GM19463 (cell line): ENCODE measurements around the gene EPHA3.

Experiments
- ATAC-seq: cut with Tn5 transposase; IDR thresholded peaks from one replicate; pipeline ENCODE4 v1.9.1; 2021; ENCODE audit warnings: mild to moderate bottlenecking, moderate library complexity; ENCODE audit not compliant: unreplicated experiment

The EPHA3 gene

DNA sequence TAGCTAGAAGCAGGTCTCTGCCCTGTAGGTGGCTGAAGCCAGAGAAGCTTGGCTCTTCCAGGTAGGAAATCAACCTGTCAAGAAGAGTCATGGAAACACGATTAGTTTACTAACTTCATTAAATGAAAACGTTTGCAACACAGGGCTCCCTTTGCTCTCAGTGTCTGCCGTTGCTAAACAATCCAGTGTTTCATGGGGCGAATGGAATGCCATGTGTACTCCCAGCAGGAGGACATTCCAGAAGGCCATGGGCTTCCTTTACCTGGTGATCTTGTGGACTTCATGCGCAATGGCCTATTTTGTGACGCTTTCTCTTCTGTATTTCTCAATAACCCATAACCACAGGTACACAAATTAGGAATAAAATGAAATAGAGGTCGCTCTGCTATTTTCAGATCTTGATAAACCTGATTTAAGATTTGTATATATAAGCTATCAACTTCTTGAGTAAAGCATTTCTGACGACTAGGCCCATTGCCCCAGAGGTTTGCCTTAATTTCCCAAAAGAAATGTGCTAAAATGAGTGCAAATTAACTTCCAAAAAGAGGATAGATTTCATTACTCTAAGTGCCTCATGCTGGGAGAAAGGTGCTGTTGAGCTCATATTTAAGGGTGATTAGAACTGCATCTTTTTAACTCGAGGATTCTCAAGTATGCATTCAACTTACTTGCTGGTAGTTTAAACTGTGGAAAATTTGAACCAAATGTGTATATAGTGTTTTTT is 171.0 kb downstream of the EPHA3 start:
- no peak for ATAC-seq

- ATAC-seq = no peak
These were observed 172.9 kb downstream of the EPHA3 start for GRCh38 chr3:89280301-89280700.

DNA sequence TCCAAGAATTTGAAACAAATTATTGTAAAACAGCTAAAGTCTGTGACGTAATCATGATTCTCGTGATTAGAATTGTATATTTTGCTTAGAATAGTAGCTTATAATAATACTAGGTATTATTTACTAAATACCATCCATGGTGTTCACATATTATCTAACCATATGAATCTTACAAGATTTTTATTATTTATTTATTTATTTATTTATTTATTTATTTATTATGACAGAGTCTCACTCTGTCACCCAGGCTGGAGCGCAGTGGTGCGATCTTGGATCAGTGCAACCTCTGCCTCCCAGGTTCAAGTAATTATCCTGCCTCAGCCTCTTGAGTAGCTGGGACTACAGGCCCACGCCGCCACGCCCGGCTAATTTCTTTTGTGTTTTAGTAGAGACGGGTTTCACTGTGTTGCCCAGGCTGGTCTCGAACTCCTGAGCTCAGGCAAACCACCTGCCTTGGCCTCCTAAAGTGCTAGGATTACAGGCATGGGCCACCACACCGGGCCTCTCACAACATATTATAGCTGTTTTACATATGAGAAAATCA is 173.5 kb downstream of the EPHA3 start:
- no peak for ATAC-seq

- ATAC-seq = no peak
These were observed 180.6 kb downstream of the EPHA3 start for GRCh38 chr3:89287902-89288508.

GRCh38 chr3:89289574-89290190 is 182.3 kb downstream of the EPHA3 start:
- no peak for ATAC-seq

DNA sequence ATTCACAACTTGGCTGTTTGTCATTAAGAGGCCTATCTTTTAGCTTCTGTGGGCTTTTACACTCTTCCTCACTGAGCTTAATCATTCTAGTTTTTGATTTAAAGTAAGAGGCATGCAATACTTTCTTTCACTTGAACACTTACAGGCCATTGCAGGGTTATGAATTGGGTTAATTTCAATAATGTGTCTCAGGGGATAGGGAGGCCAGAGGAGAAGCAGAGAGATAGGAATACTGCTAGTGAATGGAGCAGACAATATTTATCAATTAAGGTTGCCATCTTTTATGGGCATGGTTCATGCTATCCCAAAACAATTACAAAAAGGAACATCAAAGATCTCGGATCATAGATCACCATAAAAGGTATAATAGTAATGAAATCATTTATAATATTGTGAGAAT is 189.8 kb downstream of the EPHA3 start:
- no peak for ATAC-seq

DNA sequence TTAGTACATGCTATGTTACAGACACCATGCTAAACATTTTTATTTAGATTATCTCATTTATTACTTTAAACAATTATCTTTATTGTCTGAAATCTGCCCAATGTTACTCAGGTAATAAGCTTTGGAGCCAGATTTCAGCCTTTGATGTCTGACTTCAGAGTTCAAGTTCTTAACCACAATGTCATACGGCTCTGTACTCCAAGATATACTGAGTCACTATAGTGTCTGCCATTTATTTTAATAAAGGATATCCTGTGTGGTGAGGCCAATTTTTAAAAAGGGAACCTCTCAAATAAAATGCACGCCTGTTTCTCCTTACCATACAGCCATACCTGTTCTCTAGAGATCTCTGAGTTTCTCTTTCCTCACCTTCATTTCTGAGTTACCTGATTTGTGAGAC is 193.1 kb downstream of the EPHA3 start:
- no peak for ATAC-seq

DNA sequence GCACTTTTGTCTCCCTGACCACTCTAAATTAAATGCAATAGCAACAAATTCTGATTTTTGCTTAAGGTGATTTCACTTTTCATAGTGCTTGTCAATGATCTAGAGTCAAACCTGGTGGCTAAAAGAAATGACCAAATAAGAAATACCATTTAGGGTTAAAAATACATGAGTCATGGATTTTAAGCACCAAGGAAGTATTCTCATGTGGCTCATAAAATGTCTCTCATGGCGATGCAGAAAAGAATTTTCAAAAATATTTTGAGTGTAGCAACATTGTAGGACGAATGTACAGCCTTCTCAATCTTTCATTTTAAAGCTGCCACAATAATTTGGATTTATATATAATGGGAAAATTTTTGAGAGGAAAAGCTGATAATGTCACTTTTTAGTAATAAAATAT is 193.6 kb downstream of the EPHA3 start:
- no peak for ATAC-seq

DNA sequence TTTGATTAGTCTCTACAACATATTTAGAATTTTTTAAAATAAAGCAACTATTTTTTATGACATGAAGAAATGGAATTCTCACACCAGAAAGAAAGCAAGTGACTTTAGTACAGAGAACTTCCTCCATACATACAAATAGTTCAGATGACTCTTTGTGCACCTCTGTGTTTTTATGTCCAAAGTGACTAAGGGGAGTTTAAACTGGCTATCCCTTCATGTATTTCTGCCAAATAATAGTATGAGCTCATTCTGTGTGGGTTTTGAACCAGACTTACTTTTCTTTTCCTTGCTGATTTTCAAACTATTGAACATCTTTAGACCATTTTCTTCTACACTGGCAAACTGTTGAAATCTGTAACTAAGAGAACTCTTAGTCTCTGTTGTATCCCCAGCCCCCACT is 196.3 kb downstream of the EPHA3 start:
- no peak for ATAC-seq

- ATAC-seq = no peak
These were observed 199.1 kb downstream of the EPHA3 start for GRCh38 chr3:89306540-89306939.

DNA sequence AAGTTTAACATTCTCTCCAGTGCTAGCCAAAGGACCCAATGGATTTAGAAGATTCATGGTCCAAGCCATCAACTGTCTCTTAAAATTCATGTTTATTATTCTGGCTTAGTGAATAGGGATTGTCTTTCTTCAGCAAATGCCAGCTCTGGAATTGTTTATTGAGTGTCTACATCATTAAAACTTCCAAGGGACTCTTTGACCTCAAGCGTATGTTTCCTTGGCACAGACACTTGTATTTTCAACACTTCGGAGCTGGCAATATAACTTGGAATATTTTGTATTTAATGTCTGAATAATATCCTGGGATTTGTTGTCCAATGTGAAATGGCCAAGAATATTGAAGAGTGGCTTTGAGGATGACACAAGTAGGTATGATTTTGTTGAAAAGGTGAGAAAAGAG is 204.2 kb downstream of the EPHA3 start:
- no peak for ATAC-seq

DNA sequence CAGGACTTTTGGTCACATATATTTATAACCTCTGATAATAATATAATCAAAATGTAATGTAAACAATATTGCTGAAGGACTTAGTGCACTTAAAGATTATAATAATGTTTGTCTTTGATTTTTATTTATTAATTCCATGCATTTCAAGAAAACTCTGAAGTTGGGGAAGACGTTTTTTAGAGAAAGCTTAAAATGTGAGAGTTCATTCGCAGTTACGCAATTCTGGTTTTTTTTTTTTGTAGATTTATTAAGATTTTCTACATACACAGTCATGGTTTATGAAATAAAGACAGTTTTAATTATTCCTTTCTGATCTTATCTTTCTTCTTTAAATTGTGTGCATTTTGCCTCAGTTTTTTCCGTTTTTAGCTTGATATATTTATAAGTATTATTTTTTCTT is 204.7 kb downstream of the EPHA3 start:
- ATAC-seq = no peak

DNA sequence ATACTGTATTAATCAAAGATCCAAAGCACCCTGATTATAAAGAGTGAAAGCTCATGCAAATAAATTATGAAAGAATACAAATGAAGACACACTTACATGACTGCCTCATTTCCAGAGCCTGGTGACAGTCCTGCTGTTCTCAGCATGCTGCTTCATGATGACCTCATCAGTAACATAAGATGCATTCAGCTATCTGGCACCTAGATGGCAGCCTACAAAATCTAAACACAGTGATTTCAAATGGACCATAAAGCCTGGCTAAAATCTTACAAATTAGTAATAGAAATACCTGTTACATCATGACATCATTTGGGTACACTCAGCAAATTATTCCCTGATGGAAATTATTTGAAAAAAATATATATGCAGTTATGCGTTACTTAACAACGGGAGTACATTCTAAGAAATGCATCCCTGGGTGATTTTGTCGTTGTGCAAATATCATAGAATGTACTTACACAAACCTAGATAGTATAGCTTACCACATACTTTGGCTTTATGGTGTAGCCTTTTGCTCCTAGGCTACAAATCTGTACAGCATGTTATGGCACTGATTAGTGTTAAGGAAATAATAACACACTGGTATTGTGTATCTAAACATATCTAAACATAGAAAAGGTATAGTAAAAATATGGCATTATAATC is 207.2 kb downstream of the EPHA3 start:
- ATAC-seq = no peak

DNA sequence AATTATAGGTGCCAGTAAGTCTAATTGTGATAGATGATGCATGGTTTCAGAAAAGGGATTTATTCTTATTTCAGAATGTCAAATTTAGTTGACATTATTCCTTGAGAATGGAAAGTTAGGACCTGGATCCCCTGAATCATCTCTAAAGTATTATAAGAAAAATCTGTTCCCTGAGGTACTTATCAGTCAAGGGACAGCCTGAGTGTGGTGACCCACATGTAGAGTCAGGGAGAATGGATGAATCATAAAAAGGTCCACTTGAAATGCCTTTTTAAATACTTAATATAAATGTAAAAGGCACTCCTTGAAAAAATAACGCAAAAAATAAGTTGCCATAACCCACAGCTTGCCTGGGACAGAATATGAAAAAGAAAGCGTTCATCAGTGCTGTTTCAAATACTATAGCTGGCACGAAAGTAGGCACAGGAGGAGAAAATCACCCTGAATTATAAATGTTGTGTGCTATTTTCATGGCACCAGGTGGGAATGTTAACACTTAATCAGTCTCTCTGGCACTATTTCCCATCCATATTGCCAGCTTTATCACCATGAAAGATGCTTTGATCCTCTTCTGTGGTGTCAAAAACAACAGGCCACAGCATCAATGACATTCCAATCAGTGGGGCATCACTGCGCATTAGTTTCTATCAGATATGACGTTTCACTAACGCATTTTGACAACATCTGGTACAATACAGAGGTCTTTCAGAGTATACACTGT is 208.5 kb downstream of the EPHA3 start:
- ATAC-seq = no peak

- ATAC-seq = no peak
These were observed 212.8 kb downstream of the EPHA3 start for GRCh38 chr3:89320186-89320585.

DNA sequence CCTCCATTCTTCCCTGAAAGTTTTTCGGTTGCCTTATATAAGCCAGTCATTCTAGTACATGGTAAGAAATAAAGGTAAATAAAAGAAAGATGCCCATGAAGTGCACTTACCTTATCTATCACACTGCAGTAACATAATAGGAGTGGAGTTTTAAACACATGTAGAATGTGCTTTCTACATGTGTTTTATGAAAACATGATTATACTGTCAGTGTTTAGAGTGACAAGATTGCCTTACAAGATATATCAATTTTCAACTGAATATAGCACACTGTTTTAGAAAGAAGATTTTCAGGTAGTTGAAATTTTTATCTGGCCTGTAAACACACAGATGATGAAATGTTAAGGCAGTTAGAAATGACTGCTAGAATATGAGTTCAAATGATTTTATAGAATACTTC is 219.6 kb downstream of the EPHA3 start:
- ATAC-seq = no peak

- ATAC-seq = no peak
These were observed 225.0 kb downstream of the EPHA3 start for GRCh38 chr3:89332386-89332785.

DNA sequence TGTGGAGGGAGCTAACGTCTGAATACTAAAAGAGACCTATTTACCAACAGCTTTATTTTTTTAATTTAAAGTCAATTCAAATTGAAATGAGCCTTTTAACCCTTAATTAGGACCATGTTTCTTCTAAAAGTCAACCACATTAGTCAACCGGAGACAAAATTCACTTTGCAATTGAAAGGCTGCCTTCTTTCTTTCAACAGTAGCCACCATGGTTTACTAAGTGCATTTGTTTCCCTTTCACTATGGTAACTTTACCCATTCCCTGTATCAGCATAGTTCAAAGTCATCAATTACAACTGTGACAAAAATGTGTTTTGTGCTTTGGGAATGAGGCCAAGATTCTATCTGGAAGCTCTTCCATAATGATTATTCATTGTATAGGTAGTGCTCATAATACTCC is 225.4 kb downstream of the EPHA3 start:
- ATAC-seq = no peak

GRCh38 chr3:89335693-89336092 is 228.3 kb downstream of the EPHA3 start:
- no peak for ATAC-seq

- no peak for ATAC-seq
These were observed 233.0 kb downstream of the EPHA3 start for GRCh38 chr3:89340408-89340807.

- ATAC-seq = no peak
These were observed 236.7 kb downstream of the EPHA3 start for GRCh38 chr3:89344076-89344475.
